Inflammatory macrophage (primary cell): ENCODE data around the gene NPTN.
"Not testable (repeated sequence)": the region's sequence is repeated elsewhere in the genome, so short reads cannot be mapped to it uniquely, and the experiment has no call there.

Experiments used
- DNase-seq, 2 donors: peaks; one replicate each; pipeline ENCODE4 v3.0.0-alpha.2; 2020 to 2022

NPTN gene

GRCh38 chr15:73570355-73571032 lies 62.7 kb downstream of the NPTN start:
- peak; percentile 55 to 75 for DNase-seq

- no peak for DNase-seq
These were observed 63.8 kb downstream of the NPTN start for GRCh38 chr15:73569361-73569760.

GRCh38 chr15:73568564-73569280 lies 64.5 kb downstream of the NPTN start:
- no peak for DNase-seq

GRCh38 chr15:73567020-73567419 lies 66.2 kb downstream of the NPTN start:
- no peak for DNase-seq

GRCh38 chr15:73564255-73564654 lies 68.9 kb downstream of the NPTN start:
- peak; percentile 70 to 74 for DNase-seq

- DNase-seq = peak; percentile 71 to 77
These were observed 72.6 kb downstream of the NPTN start for GRCh38 chr15:73560501-73561117.

GRCh38 chr15:73558529-73558928 lies 74.7 kb downstream of the NPTN start:
- no peak for DNase-seq

GRCh38 chr15:73555080-73555479 lies 78.1 kb downstream of the NPTN start:
- no peak for DNase-seq

- DNase-seq = no peak
These were observed 83.0 kb downstream of the NPTN start for GRCh38 chr15:73550190-73550589.

GRCh38 chr15:73548925-73549324 lies 84.3 kb downstream of the NPTN start:
- not testable (repeated sequence) for DNase-seq

GRCh38 chr15:73541479-73541878 lies 91.7 kb downstream of the NPTN start:
- no peak for DNase-seq

- DNase-seq = peak; percentile 32 to 55
These were observed 93.0 kb downstream of the NPTN start for GRCh38 chr15:73540161-73540560.

GRCh38 chr15:73539212-73540128 lies 93.7 kb downstream of the NPTN start:
- DNase-seq = no peak

- no peak for DNase-seq
These were observed 94.5 kb downstream of the NPTN start for GRCh38 chr15:73538563-73539211.

- DNase-seq = no peak
These were observed 95.1 kb downstream of the NPTN start for GRCh38 chr15:73538123-73538522.

- DNase-seq = no peak
These were observed 102.5 kb downstream of the NPTN start for GRCh38 chr15:73530649-73531048.

- DNase-seq = no peak
These were observed 105.6 kb downstream of the NPTN start for GRCh38 chr15:73527598-73527997.

- DNase-seq = no peak
These were observed 108.3 kb downstream of the NPTN start for GRCh38 chr15:73524919-73525318.

- DNase-seq = no peak
These were observed 111.2 kb downstream of the NPTN start for GRCh38 chr15:73522011-73522410.

GRCh38 chr15:73518876-73519733 lies 114.1 kb downstream of the NPTN start:
- DNase-seq = peak; percentile 18 to 31

- no peak for DNase-seq
These were observed 114.9 kb downstream of the NPTN start for GRCh38 chr15:73518180-73518862.
